Measurements from ENCODE around the gene COPRS.

- TF ChIP-seq POLR2A (IDR thresholded peaks at IDR 0.05) (no peak), POLR2AphosphoS5 (IDR thresholded peaks at IDR 0.05) (no peak)
These were observed 43.6 kb upstream of the COPRS start for GRCh38 chr17:31902693-31903092.

Data from prostate gland (tissue), 1 donor.